Amniotic epithelial cell (primary cell): Measurements from ENCODE around the gene VOPP1.
A peak's percentile ranks its signal among the peaks of the same experiment; 100 is the strongest.
"Not testable (repeated sequence)": the region's sequence is repeated elsewhere in the genome, so short reads cannot be mapped to it uniquely, and the experiment has no call there.

Experiments
- DNase-seq: peaks from one replicate; pipeline ENCODE4 v3.0.0-alpha.2; 2010; ENCODE audit warnings: low read depth

Gene VOPP1

GRCh38 chr7:55510206-55510605 is 62.1 kb downstream of the VOPP1 start:
- not testable (repeated sequence) for DNase-seq

DNA sequence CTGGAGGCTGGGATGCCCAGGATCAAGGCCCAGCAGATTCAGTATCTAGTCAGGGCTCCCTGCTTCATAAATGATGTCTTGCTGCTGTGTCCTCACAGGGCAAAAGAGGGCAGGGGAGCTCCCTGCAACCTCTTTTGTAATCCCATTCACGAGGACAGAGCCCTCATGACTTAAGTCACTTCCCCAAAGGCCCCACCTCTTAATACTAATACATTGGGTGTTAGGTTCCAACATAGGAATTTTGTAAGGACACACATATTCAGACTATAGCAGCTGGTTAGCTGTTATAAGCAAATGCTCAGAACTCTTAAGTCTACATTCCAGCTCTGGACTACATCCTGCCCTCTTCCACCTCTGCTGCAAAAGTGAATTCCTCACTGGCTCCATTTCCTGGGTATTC is 63.0 kb downstream of the VOPP1 start:
- peak; percentile 23 for DNase-seq

DNA sequence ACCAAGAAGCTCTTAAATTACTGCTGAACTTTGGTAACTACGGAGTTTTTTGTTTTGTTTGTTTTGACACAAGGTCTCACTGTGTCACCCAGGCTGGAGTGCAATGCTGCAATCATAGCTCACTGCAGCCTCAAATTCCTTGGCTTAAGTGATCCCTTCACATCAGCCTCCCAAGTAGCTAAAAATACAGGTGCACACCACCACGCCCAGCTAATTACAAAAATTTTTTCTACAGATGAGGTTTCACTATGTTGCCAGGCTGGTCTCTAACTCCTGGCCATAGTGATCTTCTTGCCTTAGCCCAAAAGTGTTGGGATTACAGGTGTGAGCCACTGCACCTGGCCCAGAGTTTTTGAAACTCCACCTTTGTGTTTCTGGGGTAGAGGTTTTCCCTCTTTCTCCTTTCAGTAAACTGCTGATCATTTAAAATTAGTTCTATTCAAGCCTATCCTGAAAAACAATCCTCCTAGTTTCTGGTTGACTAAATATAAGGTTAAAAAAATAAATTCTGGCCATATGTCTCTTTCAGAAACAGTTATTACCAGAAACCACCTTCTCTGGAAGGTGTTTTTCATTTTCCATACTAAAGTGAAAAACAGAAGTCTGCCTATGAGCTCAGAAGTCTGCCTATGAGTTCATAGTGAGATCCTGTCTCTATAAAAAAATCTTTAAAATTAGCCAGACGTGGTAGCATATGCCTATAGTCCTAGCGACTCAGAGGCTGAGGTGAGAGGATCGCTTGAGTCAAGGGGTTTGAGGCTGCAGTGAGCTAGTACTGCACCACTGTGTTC is 63.9 kb downstream of the VOPP1 start:
- DNase-seq = no peak

GRCh38 chr7:55507743-55508142 is 64.6 kb downstream of the VOPP1 start:
- DNase-seq = no peak

GRCh38 chr7:55504967-55505658 is 67.2 kb downstream of the VOPP1 start:
- DNase-seq = no peak

- peak; percentile 16 for DNase-seq
Measured at GRCh38 chr7:55504093-55504859, 68.0 kb downstream of the VOPP1 start.

DNA sequence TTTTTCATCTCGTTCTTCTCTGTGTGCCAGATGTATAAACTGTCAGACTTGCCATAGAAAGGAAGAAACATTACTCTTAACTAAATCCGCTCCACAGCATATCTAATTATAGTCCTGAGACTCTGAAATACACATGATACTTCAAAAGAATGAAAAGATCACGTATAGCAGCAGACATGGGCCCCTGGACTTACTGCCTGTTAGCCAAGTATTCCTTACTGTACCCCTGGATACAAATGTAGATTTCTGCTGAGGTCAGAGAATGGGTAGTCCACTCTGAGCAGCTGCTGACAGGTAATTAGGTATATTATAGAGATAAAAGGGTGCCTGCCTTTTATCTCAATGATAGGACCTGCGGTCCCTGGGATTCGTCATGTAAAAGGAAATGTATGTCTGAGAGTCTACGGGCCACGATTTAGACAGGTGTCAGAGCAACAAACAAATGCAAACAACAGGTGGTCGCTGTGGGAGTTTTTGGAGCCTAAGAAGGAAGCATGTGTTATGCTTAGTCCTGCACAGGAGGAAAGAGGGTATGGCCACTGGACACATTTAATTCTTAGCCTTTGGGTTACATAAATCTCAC is 69.4 kb downstream of the VOPP1 start:
- DNase-seq = no peak

DNA sequence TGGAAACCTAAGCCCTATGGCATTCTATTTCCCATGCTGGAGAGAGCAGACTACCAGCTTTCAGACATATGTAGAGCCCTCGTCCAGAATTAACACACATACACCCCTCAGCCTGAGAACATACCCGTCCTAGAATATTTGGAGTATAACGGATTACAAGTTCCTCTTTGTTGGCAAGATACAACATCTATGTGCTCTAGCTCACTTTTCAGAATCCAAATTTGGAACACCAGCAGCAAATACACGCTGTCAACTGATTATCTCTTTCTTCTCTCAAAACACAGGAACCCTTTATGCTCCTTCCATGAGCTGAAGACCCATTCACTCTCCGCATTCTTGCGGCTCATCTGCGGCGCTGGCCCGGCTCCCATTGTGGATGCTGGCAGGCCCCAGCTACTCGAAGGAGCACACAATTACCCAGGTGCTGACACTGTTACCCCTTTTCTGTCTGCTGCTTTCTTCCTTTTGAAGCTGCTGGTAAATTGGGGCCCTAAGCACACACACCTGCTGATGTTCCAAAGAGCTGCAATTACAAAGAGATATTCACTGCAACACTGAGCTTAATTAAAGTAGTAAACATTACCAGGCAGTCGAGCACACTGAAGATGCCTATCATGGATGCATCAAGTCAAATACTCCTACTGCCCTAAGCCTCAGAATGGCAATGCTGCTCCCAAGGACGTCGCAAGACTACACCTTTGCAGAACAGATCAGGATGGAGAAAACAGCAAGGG is 70.0 kb downstream of the VOPP1 start:
- no peak for DNase-seq

GRCh38 chr7:55501611-55502010 is 70.7 kb downstream of the VOPP1 start:
- DNase-seq = no peak

DNA sequence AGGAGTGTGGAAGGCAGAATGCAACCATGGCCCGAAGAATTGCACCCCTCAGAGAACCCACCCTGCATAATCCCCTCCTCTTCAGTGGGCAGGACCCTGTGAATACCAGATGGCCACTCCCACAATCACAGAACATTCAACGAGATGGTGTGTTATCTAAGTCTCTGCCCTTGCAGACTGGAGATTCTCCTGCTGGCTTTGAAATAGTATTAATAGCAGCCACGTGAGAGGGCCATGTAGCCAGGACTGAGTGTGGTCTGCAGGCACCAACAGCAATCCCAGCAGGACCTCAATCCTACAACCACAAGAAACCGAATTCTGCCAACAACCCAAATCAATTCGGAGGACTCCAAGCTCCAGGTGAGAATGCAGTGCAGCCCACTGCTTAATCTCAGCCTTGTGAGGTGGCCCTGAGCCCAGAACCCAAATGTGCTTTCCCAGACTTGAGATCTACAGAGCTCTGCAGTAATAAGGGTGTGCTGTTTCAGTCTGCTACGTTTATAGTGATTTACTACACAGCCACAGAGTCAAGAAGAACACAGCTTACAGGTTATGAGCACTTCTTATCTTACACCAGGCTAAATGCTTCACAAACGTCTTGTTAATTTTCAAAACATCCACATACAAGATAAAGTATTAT is 72.1 kb downstream of the VOPP1 start:
- no peak for DNase-seq

GRCh38 chr7:55499591-55499990 is 72.7 kb downstream of the VOPP1 start:
- no peak for DNase-seq

- no peak for DNase-seq
Measured at GRCh38 chr7:55498770-55499169, 73.5 kb downstream of the VOPP1 start.

DNA sequence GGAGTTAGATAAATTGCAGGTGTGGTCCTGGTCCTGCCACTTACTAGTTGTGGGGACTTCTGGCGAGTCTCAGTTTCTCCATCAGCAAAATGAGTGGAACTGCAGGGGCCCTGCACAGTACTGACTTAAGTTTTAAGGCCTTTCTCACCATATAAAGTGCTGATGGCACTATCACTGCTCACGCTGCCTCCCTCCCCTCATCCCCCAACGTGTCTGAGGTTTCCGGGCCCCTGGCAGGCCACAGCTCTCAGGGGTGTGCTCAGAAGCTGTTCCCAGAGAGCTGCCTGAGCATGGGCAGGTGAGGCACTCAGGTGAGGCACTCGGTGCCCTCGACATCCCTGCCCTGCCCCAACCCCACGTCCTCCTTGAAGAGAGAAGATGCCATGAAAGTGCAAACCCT is 74.2 kb downstream of the VOPP1 start:
- DNase-seq = no peak

DNA sequence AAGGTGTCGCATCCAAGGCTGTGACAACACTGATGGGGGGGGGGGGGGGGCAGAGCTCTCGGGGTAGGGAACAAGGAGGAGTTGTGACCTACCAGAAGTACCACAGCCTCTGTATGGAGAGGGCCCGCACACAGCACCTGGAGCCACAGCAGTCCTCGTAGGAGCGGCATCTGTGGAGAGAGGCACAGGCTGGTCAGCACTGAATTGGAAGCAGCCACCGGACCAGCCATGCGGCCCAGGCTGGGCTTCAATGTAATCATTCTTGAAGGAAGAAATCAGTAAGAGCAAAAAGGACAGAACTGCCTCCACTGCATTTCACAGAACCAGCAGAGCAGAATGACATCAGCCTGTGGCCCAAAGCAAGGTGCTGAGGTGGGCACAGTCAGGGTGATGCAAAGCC is 74.8 kb downstream of the VOPP1 start:
- no peak for DNase-seq

DNA sequence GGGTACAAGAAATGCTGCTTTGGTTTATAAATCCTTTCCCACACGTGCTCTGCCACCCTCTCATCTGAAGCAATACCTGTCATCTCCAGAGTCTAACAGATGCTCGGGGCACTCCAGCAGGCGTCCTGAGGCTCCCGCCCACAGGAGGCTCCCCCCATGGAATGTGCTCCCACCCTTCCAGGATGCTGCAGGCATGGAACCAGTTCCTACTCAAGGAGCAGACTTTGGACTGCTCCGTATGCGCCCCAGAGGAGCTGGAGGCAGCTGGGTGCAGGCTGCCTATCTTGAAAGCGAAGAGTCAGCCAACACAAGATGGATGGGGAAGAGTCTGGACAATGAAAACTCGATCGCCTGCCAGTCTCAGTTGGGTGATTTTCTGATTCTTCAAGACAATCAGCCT is 75.4 kb downstream of the VOPP1 start:
- no peak for DNase-seq

DNA sequence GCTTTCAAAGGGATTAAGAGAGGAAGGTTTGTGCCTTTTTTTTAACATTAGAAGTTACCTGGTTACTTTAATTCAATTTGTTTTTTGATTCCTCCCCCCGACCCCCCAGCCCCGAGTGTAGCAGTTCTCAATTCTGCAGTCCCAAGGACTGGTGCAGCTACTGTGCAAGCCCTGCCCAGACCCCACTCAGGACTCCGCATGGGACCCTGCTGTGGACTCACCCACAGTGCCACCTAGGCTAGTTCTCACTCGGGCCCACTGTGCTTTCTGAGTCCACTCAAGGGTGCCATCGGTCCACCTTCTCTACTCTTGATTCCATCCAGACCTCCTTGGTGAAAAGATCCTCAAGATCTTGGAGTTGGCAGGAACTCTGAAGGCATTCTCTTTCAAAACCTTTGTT is 77.4 kb downstream of the VOPP1 start:
- no peak for DNase-seq

GRCh38 chr7:55493408-55493807 is 78.9 kb downstream of the VOPP1 start:
- DNase-seq = peak; percentile 18

DNA sequence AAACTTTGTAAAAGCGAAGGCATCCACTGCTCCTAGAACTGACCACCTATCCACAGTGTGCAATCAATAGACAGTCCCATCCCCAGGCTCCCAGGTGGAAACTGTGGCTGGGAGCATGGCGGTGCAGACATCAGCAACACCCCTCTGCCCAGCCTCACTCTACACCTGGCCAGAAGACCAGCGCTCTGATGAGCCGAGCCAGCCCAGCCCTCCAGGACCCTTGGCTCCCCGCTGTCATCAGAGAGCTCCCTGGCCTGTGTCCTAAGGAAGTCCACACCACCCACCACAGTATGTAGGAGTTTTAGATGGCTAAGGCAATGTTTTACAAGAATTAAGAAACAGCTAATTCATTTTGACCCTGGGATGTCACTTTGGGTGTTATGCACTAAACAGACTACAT is 81.0 kb downstream of the VOPP1 start:
- DNase-seq = no peak

DNA sequence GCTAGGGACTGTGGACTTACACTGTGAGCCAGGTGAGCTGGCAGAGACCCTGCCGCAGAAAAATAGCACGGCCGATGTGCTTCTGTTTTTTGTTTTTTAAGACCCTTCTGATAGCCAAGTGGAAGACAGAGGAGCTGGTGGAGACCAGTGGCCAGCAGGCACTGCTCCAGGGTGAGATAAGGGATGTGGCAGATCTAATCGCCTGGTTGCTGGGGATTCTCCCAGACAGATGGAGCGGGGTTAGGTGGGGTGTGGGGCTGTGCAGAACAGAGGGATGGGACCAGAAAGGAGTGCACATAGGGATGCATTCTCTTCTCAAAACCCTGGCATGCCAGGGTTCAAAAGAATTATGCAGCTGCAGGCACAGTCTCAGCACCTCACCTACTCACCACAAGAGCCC is 82.2 kb downstream of the VOPP1 start:
- DNase-seq = no peak

- no peak for DNase-seq
Measured at GRCh38 chr7:55489552-55489951, 82.8 kb downstream of the VOPP1 start.

DNA sequence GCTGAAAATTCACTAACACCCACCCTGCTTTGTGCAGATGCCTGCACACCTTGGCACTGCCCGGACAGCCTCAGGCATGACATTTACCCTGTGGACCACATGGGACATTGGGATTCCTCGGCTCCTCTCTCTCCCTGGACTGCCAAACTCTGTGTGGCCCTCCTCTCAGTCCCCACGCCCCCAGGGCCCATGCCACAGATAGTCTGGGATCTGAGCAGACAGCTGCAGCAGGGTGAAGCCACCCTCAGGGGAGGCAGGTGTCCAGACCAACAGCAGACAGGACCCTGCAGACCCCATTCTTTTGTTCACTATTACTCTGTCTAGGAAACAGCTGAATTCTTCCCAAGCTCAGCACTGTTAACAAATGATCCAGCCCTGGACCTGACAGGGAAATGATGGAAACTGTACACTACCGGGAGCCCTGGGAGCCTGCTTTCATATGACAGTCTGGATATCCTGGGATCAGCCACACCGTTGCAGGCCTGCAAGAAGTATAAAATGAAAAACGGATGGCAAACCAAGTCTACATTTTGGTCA is 83.4 kb downstream of the VOPP1 start:
- DNase-seq = no peak
